22Rv1 (cell line): ENCODE measurements around the gene HOOK2.

Experiments used
- H3K27ac ChIP-seq: fragments of 450-650 bp; 2 replicates; pipeline ENCODE4 v1.5.1; 2017
- CTCF ChIP-seq: fragments of 450-650 bp; IDR thresholded peaks from 2 replicates; pipeline ENCODE4 v1.5.1; 2017; ENCODE audit warnings: mild to moderate bottlenecking
- ZFX ChIP-seq: fragments of 450-650 bp; IDR thresholded peaks from 2 replicates; pipeline ENCODE4 v1.6.1; 2017; ENCODE audit warnings: antibody characterized with exemption, borderline replicate concordance

HOOK2 gene

GRCh38 chr19:12727745-12728433 lies 47.5 kb downstream of the HOOK2 start:
- no peak overlapping the region for H3K27ac ChIP-seq

DNA sequence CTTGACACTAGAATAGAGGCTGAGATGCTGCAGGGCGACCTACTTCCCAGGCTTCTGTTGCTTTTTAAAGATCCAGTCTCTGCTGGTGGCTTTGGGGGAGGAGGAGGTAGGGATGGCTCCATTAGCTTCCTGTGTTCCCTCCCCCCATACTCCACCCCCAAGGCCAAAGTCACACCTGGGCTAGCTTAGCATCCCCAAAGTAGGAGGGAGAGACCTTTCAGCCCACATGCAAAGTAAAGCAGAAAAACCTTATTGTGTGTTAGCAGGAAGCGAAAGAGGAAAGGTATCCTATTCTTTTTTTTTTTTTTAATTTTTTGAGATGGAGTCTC lies 48.4 kb downstream of the HOOK2 start:
- H3K27ac ChIP-seq, result peak overlapping the region; percentile 27
- TF ChIP-seq ZFX (no peak), CTCF (no peak)

More at GRCh38 chr19:12727745-12728433, 47.5 kb downstream of the HOOK2 start:
- TF ChIP-seq CTCF (no peak), ZFX (no peak)

- H3K27ac ChIP-seq, result 0 out of 2 replicates have a peak overlapping the region, but pooled peaks have one; percentile 4
Measured at GRCh38 chr19:12725612-12726011, 49.7 kb downstream of the HOOK2 start.

DNA sequence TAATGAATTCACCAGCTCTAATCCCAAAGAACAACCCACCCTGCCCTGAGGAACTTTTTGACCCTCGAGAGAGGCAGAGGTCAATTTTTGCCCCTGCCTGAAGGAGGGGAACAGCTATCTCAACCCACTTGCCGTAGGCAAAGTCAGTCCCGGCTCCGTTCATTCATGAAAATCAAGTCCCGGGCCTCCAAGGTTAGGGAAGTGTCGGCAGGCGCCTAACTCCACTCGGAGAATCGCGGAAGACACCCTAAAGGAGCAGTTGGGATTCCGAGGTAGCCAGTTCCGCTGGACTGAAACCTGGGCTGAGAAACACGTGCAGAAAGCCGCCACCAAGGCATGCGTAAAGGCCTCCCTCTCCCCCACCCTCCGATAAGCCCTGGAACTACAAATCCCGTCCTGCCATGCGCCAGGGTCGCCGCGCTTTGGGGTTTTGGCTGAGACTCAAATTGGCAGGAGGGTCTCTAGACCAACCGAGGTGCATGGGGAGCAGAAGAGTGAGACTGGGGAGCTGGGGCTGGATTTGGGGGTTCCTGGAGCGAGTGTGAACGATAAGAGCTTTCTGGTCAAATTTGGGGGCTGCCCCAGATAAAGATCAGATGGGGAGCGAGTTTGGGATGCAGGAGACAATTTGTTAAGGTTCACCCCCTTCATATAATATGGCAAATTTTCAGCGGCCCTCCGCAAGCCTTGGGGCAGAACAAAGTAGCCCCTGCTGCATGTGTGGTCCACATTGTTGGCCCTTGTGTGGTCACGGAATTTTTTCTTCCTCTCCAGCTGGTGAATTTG lies 51.5 kb downstream of the HOOK2 start, which contains the start of gene TNPO2:
Gene TNPO2 (minus strand): TSS at position 292 of the 786 bp plus-strand sequence. CDS start 2,955 bp downstream, outside the sequence.
- TF ChIP-seq CTCF (no peak), ZFX (no peak)
- peak within 1 kb of the TSS; percentile 94 for H3K27ac ChIP-seq

GRCh38 chr19:12723381-12723640 lies 52.0 kb downstream of the HOOK2 start:
- peak overlapping the region; percentile 94 for H3K27ac ChIP-seq
- TF ChIP-seq CTCF, result no peak
- no peak for TF ChIP-seq ZFX

- H3K27ac ChIP-seq, result peak overlapping the region; percentile 94
- TF ChIP-seq CTCF (no peak), ZFX (no peak)
Measured at GRCh38 chr19:12722566-12723380, 52.6 kb downstream of the HOOK2 start.

GRCh38 chr19:12721656-12722565 lies 53.4 kb downstream of the HOOK2 start:
- H3K27ac ChIP-seq, result peak overlapping the region; percentile 94
- TF ChIP-seq CTCF (no peak), ZFX (no peak)
